Measurements from ENCODE around the gene NUMA1.

The NUMA1 gene

GRCh38 chr11:72026090-72026489 is 54.3 kb downstream of the NUMA1 start:
- H3K36me3 ChIP-seq (replicated peaks): peaks cover 62% of the 10 kb centered on the region
- H3K4me3 ChIP-seq (ENCODE audit: low read depth, low read length): no peak overlapping the region
- DNase-seq: no peak
- no peaks in the 10 kb centered on the region for H3K27me3 ChIP-seq (replicated peaks)
- in situ Hi-C loops (cut with HindIII; ENCODE audit: low pct_ligation_motif_present, low sequenced_read_pairs): no loop called here
- TF ChIP-seq CTCF (IDR thresholded peaks at IDR 0.05; ENCODE audit: low read depth, low read length, missing control alignments): no peak
- no peak overlapping the region for H3K27ac ChIP-seq

GRCh38 chr11:72024069-72024754 is 56.1 kb downstream of the NUMA1 start:
- no peak for DNase-seq
- H3K36me3 ChIP-seq (replicated peaks): peaks cover 76% of the 10 kb centered on the region
- in situ Hi-C loops (cut with HindIII; ENCODE audit: low pct_ligation_motif_present, low sequenced_read_pairs): no loop called here
- H3K4me3 ChIP-seq (ENCODE audit: low read depth, low read length): no peak overlapping the region
- H3K27ac ChIP-seq: no peak overlapping the region
- TF ChIP-seq CTCF (IDR thresholded peaks at IDR 0.05; ENCODE audit: low read depth, low read length, missing control alignments): no peak
- no peaks in the 10 kb centered on the region for H3K27me3 ChIP-seq (replicated peaks)

DNA sequence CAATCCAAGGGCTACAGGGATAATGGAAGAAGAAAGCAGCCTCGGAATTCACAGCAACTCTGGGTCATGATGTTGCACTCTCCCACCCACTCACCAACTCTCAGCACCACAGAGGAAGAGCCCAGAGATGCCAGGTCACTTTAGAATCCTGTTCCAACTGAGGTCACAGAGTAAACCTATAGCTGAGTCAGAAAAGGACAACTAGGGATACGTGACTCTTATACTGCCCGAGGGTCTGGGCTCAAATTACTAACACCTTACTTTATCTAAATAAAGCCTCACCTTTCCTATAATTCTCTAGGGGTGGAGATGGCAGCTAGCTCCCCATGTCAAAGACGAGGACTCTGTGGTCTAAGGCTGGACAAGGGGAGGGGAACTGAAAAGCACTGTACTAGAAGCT is 57.0 kb downstream of the NUMA1 start:
- Histone ChIP-seq H3K4me3 (ENCODE audit: low read depth, low read length) (no peak overlapping the region), H3K36me3 (replicated peaks) (peaks cover 77% of the 10 kb centered on the region), H3K27ac (no peak overlapping the region), H3K27me3 (replicated peaks) (no peaks in the 10 kb centered on the region)
- no peak for DNase-seq
- no peak for TF ChIP-seq CTCF (IDR thresholded peaks at IDR 0.05; ENCODE audit: low read depth, low read length, missing control alignments)
- in situ Hi-C loops (cut with HindIII; ENCODE audit: low pct_ligation_motif_present, low sequenced_read_pairs): no loop called here

DNA sequence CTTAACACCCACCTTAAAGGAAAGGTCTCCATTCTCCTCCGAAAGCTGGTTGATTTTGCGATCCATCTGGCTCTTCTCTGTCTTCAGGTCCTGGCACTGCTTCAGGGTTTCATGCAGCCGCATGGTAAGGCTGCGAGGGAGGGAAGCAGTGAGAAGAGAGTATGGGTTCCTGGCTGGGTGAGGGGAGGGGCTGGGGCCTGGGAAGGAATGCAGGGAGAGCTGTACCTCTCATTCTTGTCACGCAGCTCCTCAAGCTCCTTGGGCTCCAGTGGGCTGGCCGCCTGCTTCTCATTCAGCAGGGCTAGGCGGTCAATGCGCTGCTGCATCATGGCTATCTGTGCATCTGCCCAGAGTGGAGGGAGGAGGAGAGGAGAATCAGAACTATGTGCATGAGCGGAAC is 62.2 kb downstream of the NUMA1 start:
- in situ Hi-C loops (cut with HindIII; ENCODE audit: low pct_ligation_motif_present, low sequenced_read_pairs): no loop called here

DNA sequence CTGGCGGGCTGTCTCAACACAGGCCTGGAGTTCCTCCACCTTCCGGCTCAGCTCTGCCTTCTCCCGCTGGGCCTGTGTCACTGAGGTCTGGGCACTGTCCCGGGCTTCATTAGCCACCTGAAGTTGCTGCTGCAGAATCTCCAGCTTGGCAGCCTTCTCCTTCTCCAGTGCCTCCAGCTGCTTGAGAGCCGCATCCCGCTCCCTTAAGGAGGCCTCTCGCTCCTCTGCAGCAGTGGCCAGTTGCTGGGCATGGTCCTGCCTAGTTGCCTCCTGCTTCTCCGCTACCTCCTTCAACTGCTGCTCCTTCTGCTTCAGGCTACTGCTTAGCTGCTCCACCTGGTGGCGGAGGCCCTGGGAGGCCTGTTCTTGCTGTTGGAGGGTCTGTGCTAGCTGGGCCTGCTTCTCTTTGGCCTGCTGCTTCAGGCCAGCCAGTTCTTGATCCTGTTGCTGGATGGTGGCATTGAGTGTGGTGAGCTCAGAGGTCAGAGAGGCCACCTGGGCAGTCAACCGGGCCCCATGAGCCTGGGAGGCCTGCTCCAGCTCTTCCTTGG is 64.8 kb downstream of the NUMA1 start:
- peak; percentile 74 for TF ChIP-seq CTCF (IDR thresholded peaks at IDR 0.05; ENCODE audit: low read depth, low read length, missing control alignments)
- DNase-seq: peak; percentile 28
- Histone ChIP-seq H3K36me3 (replicated peaks) (peaks cover 97% of the 10 kb centered on the region), H3K4me3 (ENCODE audit: low read depth, low read length) (no peak overlapping the region), H3K27me3 (replicated peaks) (no peaks in the 10 kb centered on the region), H3K27ac (no peak overlapping the region)
- in situ Hi-C loops (cut with HindIII; ENCODE audit: low pct_ligation_motif_present, low sequenced_read_pairs): no loop called here

More for the DNA sequence above, 62.2 kb downstream of the NUMA1 start:
- TF ChIP-seq CTCF (IDR thresholded peaks at IDR 0.05; ENCODE audit: low read depth, low read length, missing control alignments): no peak
- Histone ChIP-seq H3K36me3 (replicated peaks) (peaks cover 97% of the 10 kb centered on the region), H3K4me3 (ENCODE audit: low read depth, low read length) (no peak overlapping the region), H3K27ac (no peak overlapping the region), H3K27me3 (replicated peaks) (no peaks in the 10 kb centered on the region)
- DNase-seq: no peak

Data from brain microvascular endothelial cell (primary cell).